OCI-LY1 (cell line): ENCODE results near the gene EPDR1.

Experiments
- EZH2 ChIP-seq: fragments of 200-600 bp; sonication (generic), shearing (Covaris generic); IDR thresholded peaks from 2 replicates; pipeline ENCODE4 v1.8.0; 2017; ENCODE audit warnings: borderline replicate concordance, mixed run types, mild to moderate bottlenecking, antibody characterized with exemption, low read length, moderate library complexity, mixed read lengths
- TF ChIP-seq, protein P1 (sequence below): fragments of 200-600 bp; sonication (generic), shearing (Covaris generic); IDR thresholded peaks from 2 replicates; pipeline ENCODE4 v1.5.1; 2017; ENCODE audit warnings: mild to moderate bottlenecking, antibody characterized with exemption, low read length, moderate library complexity, mixed read lengths

GRCh38 chr7:37943905-37944736 lies 23.7 kb downstream of the EPDR1 start:
- TF ChIP-seq, protein P1, sequence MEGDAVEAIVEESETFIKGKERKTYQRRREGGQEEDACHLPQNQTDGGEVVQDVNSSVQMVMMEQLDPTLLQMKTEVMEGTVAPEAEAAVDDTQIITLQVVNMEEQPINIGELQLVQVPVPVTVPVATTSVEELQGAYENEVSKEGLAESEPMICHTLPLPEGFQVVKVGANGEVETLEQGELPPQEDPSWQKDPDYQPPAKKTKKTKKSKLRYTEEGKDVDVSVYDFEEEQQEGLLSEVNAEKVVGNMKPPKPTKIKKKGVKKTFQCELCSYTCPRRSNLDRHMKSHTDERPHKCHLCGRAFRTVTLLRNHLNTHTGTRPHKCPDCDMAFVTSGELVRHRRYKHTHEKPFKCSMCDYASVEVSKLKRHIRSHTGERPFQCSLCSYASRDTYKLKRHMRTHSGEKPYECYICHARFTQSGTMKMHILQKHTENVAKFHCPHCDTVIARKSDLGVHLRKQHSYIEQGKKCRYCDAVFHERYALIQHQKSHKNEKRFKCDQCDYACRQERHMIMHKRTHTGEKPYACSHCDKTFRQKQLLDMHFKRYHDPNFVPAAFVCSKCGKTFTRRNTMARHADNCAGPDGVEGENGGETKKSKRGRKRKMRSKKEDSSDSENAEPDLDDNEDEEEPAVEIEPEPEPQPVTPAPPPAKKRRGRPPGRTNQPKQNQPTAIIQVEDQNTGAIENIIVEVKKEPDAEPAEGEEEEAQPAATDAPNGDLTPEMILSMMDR: no peak
- TF ChIP-seq EZH2: no peak
